Liver (tissue), 9 donors: ENCODE measurements around the gene AKAIN1. TPM values are rescaled to one million over a fixed set of nuclear protein-coding genes. Genes with fewer than 3 reads are reported as not detected.

Experiments
- DNase-seq: peaks from one replicate; pipeline ENCODE4 v3.0.0-alpha.2; 2017; ENCODE audit warnings: low spot score
- H3K27ac ChIP-seq, 2 donors: one replicate each; pipeline ENCODE4 v1.7.0; 2013; ENCODE audit warnings: inconsistent platforms in 2 of 2, low read length in 2 of 2, control low read depth in 1 of 2, low read depth in 1 of 2, mild to moderate bottlenecking in 1 of 2
- H3K27me3 ChIP-seq, 4 donors: one replicate each; pipeline versions ENCODE4 v1.6.1 to v1.7.0; 2013; ENCODE audit warnings: low read length in 3 of 4, inconsistent platforms in 1 of 4, mild to moderate bottlenecking in 1 of 4, moderate library complexity in 1 of 4; ENCODE audit not compliant: control insufficient read depth in 4 of 4, insufficient read depth in 4 of 4
- H3K36me3 ChIP-seq, 4 donors: one replicate each; pipeline versions ENCODE4 v1.6.1 to v1.7.0; 2013; ENCODE audit warnings: low read length in 3 of 4, mild to moderate bottlenecking in 3 of 4, low read depth in 1 of 4, moderate library complexity in 1 of 4; ENCODE audit not compliant: control insufficient read depth in 4 of 4, insufficient read depth in 3 of 4
- H3K4me1 ChIP-seq, 4 donors: one replicate each; pipeline versions ENCODE4 v1.6.1 to v1.7.0; 2013; ENCODE audit warnings: low read length in 3 of 4, mild to moderate bottlenecking in 3 of 4, moderate library complexity in 1 of 4; ENCODE audit not compliant: control insufficient read depth in 4 of 4, insufficient read depth in 4 of 4
- H3K4me3 ChIP-seq, 3 donors: one replicate each; pipeline versions ENCODE4 v1.6.1 to v1.7.0; 2013; ENCODE audit warnings: low read length in 3 of 3, control low read depth in 1 of 3, low read depth in 1 of 3, mild to moderate bottlenecking in 1 of 3
- H3K9ac ChIP-seq, 2 donors: one replicate each; pipeline ENCODE4 v1.7.0; 2013; ENCODE audit warnings: low read length in 2 of 2, mild to moderate bottlenecking in 2 of 2, moderate library complexity in 2 of 2, control low read depth in 1 of 2, low read depth in 1 of 2
- H3K9me3 ChIP-seq, 4 donors: one replicate each; pipeline versions ENCODE4 v1.6.1 to v1.7.0; 2013; ENCODE audit warnings: low read length in 3 of 4; ENCODE audit not compliant: control insufficient read depth in 4 of 4
- EGR1 ChIP-seq, 2 donors: IDR thresholded peaks; 2 replicates each; pipeline ENCODE4 v1.6.1; 2016 to 2018; ENCODE audit warnings: antibody characterized with exemption in 2 of 2, low read depth in 2 of 2
- FOXA1 ChIP-seq: IDR thresholded peaks from 2 replicates; pipeline ENCODE4 v1.6.1; 2016; ENCODE audit warnings: antibody characterized with exemption
- FOXA2 ChIP-seq: IDR thresholded peaks from 2 replicates; pipeline ENCODE4 v1.6.1; 2016; ENCODE audit warnings: antibody characterized with exemption
- GABPA ChIP-seq, 2 donors: IDR thresholded peaks in 1 of 2; conservative IDR thresholded peaks in 1 of 2; 2 replicates each; pipeline ENCODE4 v1.6.1; 2016; ENCODE audit warnings: antibody characterized with exemption in 2 of 2, mild to moderate bottlenecking in 1 of 2, moderate library complexity in 1 of 2
- HNF4A ChIP-seq, 2 donors: conservative IDR thresholded peaks; 2 replicates each; pipeline ENCODE4 v1.6.1; 2016; ENCODE audit warnings: antibody characterized with exemption in 2 of 2, mild to moderate bottlenecking in 2 of 2
- HNF4G ChIP-seq: IDR thresholded peaks from 2 replicates; pipeline ENCODE4 v1.6.1; 2016; ENCODE audit warnings: antibody characterized with exemption
- JUND ChIP-seq, 2 donors: IDR thresholded peaks; 2 replicates each; pipeline ENCODE4 v1.6.1; 2016; ENCODE audit warnings: antibody characterized with exemption in 2 of 2
- NR2F2 ChIP-seq: IDR thresholded peaks from 2 replicates; pipeline ENCODE4 v1.6.1; 2016; ENCODE audit warnings: antibody characterized with exemption
- RAD21 ChIP-seq, 2 donors: IDR thresholded peaks; 2 replicates each; pipeline ENCODE4 v1.6.1; 2016; ENCODE audit warnings: antibody characterized with exemption in 2 of 2, mild to moderate bottlenecking in 2 of 2
- RXRA ChIP-seq, 2 donors: IDR thresholded peaks; 2 replicates each; pipeline ENCODE4 v1.6.1; 2017 to 2018; ENCODE audit warnings: antibody characterized with exemption in 2 of 2, mild to moderate bottlenecking in 1 of 2
- SP1 ChIP-seq: IDR thresholded peaks from 2 replicates; pipeline ENCODE4 v1.6.1; 2018; ENCODE audit warnings: antibody characterized with exemption, mild to moderate bottlenecking
- TAF1 ChIP-seq: conservative IDR thresholded peaks from 2 replicates; pipeline ENCODE4 v1.6.1; 2016; ENCODE audit warnings: antibody characterized with exemption, mild to moderate bottlenecking
- YY1 ChIP-seq: IDR thresholded peaks from 2 replicates; pipeline ENCODE4 v1.6.1; 2016; ENCODE audit warnings: antibody characterized with exemption, mild to moderate bottlenecking
- WGBS: extraction: QIAGEN DNeasy Blood & Tissue Kit; methylation state at CpG from one replicate; pipeline ENCODE4 v1.1.7; 2013; 5-methylcytosine and 5-hydroxymethylcytosine counted together
- polyA plus RNA-seq, 2 donors: library from polyadenylated mRNA; stranded (reverse) in 1 of 2; unstranded in 1 of 2; fragments of 200-250 nt in 1 of 2; fragments of >200 nt in 1 of 2; fragmentation: Nextera tagmentation in 1 of 2; extraction: Ambion mirVana in 1 of 2; gene quantifications; one replicate each; pipeline versions ENCODE4 v1.2.1 to v1.2.3, GENCODE V29; 2013 to 2015
- total RNA-seq, 2 donors: library from RNA; depleted of rRNA; stranded (reverse); fragments of >200 nt; gene quantifications; one replicate each; pipeline ENCODE4 v1.2.3, GENCODE V29; 2014
- TF ChIP-seq, protein P1 (sequence below): IDR thresholded peaks from 2 replicates; pipeline ENCODE4 v1.6.1; 2016; ENCODE audit warnings: antibody characterized with exemption
- TF ChIP-seq, protein P2 (sequence below): IDR thresholded peaks from 2 replicates; pipeline ENCODE4 v1.6.1; 2016; ENCODE audit warnings: antibody characterized with exemption
- TF ChIP-seq, protein P3 (sequence below): IDR thresholded peaks from 2 replicates; pipeline ENCODE4 v1.6.1; 2016; ENCODE audit warnings: antibody characterized with exemption, mild to moderate bottlenecking
- TF ChIP-seq, protein P4 (sequence below): fragments of 150-350 bp; IDR thresholded peaks from 2 replicates; pipeline ENCODE4 v1.5.1; 2017; ENCODE audit warnings: improper control_type of control experiment, low read depth, low read length; ENCODE audit not compliant: missing input control
- TF ChIP-seq, protein P5 (sequence below): IDR thresholded peaks from 2 replicates; pipeline ENCODE4 v1.6.1; 2016; ENCODE audit warnings: antibody characterized with exemption
- donor health status: healthy.
- donor health status: healthy.
- donor health status: healthy.
- donor health status: healthy.
- donor health status: healthy.

Gene AKAIN1
- total and polyA plus RNA-seq, 4 donors = 0.31 to 0.75 TPM; not detected in 2

DNA sequence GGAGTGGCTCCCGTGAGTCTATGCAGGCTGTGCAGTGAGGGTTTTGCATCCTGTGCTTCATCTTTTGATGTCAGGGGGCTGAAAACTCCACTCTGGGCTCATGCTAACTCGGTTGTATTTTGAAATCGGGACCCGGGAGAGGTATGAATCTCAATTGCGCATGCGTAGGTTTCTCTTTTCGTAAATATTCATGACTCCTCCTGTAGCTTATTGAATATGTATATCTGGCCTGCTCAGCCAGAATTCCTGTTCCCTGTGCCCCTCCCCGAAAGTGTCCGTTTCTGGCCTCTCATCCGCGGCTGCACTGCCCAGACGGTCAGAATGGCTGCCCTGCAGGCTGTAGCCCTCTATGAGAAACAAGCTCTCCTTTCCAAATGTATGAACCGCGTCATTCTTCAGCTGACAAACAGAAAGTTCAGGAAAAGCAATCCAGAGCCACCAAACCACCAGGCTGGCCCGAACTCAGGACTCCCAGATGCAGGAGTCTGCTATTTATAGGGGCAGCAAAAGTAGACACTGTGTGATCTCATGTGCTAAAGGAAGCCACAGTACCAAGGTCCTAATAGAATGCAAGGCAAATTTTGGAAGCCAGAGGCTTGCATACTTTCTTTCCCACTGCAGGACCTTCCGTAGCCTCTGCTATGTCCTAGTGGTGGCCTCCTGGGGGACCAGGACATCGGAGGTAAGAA lies 41.7 kb downstream of the AKAIN1 start (continued):
- TF ChIP-seq NR2F2 (no peak), FOXA1 (no peak)

DNA sequence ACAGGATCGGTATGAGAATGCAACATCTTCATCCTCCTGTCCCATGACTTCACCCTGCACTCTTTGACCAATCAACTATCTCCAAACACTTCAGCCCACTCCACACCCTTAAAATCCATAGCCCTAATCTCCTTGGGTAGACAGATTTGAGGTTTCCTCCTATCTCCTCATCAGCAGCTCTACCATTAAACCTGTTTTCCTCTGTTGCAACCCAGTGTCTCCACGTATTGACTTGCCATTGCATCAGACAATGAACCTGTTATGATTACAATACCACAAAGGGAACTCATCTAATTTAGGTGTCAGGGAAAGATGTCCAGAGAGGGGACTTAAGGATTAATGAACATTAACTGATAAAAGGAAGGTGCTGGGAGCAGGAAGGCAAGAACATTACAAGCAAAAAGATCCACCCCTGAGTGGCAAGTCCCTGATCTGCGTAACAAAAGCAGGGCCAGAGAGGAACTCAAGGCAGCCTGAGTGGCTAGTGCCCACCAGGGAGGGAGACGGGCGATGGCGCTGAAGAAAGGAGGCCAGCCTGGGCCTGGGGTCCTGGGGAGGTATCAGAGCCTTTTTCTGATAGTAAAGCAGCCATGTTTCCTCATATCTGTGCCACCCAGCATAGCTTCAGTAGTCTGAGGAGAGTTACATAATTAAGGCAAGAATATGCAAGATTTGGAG lies 44.6 kb downstream of the AKAIN1 start:
- no peak for DNase-seq
- no peak overlapping the region for H3K27ac ChIP-seq
- H3K9me3 ChIP-seq = peaks cover 0 to 8% (median 0%) of the 10 kb centered on the region in 4 donors
- H3K9ac ChIP-seq = no peak overlapping the region
- H3K4me3 ChIP-seq = no peak overlapping the region
- no peaks in the 10 kb centered on the region for H3K36me3 ChIP-seq
- H3K27me3 ChIP-seq = peaks cover 0 to 2% (median 0%) of the 10 kb centered on the region in 4 donors
- H3K4me1 ChIP-seq = no peaks in the 10 kb centered on the region
- WGBS = 72% methylated on average over 6 of the region's 6 CpGs
- no peak for TF ChIP-seq NR2F2
- no peak for TF ChIP-seq RXRA (IDR thresholded peaks at IDR 0.05)
- TF ChIP-seq GABPA (IDR thresholded peaks at IDR 0.05 in 1 of 2, conservative IDR thresholded peaks at IDR 0.05 in 1 of 2) = no peak
- TF ChIP-seq HNF4A (conservative IDR thresholded peaks at IDR 0.05) = no peak
- TF ChIP-seq TAF1 = no peak

DNA sequence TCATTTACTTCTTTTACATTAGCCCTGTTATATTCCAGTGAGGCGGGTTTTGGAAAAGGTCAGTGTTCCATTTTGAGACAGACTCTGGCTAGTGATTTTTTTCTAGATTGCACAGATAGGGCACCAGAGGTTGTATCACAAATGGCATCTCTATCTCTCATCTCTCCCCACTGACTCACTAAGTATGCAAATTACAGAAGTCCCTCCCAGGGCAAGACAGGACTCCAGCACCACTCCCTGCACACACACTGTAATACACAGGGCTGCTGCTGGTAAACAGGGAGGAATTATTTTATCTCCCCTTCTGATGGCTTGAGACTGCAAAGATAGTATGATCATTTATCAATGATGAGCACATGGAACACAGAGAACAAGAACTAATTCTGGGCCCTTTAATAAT lies 46.2 kb downstream of the AKAIN1 start:
- TF ChIP-seq, protein P1, sequence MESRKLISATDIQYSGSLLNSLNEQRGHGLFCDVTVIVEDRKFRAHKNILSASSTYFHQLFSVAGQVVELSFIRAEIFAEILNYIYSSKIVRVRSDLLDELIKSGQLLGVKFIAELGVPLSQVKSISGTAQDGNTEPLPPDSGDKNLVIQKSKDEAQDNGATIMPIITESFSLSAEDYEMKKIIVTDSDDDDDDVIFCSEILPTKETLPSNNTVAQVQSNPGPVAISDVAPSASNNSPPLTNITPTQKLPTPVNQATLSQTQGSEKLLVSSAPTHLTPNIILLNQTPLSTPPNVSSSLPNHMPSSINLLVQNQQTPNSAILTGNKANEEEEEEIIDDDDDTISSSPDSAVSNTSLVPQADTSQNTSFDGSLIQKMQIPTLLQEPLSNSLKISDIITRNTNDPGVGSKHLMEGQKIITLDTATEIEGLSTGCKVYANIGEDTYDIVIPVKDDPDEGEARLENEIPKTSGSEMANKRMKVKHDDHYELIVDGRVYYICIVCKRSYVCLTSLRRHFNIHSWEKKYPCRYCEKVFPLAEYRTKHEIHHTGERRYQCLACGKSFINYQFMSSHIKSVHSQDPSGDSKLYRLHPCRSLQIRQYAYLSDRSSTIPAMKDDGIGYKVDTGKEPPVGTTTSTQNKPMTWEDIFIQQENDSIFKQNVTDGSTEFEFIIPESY = no peak
- no peak for TF ChIP-seq SP1
- no peak for TF ChIP-seq HNF4G
- no peak for TF ChIP-seq RXRA (IDR thresholded peaks at IDR 0.05)
- TF ChIP-seq, protein P2, sequence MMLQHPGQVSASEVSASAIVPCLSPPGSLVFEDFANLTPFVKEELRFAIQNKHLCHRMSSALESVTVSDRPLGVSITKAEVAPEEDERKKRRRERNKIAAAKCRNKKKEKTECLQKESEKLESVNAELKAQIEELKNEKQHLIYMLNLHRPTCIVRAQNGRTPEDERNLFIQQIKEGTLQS = no peak
- no peak for TF ChIP-seq FOXA1
- no peak for TF ChIP-seq JUND (IDR thresholded peaks at IDR 0.05)
- TF ChIP-seq, protein P3, sequence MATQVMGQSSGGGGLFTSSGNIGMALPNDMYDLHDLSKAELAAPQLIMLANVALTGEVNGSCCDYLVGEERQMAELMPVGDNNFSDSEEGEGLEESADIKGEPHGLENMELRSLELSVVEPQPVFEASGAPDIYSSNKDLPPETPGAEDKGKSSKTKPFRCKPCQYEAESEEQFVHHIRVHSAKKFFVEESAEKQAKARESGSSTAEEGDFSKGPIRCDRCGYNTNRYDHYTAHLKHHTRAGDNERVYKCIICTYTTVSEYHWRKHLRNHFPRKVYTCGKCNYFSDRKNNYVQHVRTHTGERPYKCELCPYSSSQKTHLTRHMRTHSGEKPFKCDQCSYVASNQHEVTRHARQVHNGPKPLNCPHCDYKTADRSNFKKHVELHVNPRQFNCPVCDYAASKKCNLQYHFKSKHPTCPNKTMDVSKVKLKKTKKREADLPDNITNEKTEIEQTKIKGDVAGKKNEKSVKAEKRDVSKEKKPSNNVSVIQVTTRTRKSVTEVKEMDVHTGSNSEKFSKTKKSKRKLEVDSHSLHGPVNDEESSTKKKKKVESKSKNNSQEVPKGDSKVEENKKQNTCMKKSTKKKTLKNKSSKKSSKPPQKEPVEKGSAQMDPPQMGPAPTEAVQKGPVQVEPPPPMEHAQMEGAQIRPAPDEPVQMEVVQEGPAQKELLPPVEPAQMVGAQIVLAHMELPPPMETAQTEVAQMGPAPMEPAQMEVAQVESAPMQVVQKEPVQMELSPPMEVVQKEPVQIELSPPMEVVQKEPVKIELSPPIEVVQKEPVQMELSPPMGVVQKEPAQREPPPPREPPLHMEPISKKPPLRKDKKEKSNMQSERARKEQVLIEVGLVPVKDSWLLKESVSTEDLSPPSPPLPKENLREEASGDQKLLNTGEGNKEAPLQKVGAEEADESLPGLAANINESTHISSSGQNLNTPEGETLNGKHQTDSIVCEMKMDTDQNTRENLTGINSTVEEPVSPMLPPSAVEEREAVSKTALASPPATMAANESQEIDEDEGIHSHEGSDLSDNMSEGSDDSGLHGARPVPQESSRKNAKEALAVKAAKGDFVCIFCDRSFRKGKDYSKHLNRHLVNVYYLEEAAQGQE = no peak
- TF ChIP-seq FOXA2 = no peak
- TF ChIP-seq NR2F2 = no peak
- no peak for TF ChIP-seq RAD21 (IDR thresholded peaks at IDR 0.05)
- no peak for TF ChIP-seq EGR1 (IDR thresholded peaks at IDR 0.05; ENCODE audit: low read depth in 2 of 2)
- no peak for TF ChIP-seq GABPA (IDR thresholded peaks at IDR 0.05 in 1 of 2, conservative IDR thresholded peaks at IDR 0.05 in 1 of 2)
- no peak for TF ChIP-seq YY1
- TF ChIP-seq, protein P4, sequence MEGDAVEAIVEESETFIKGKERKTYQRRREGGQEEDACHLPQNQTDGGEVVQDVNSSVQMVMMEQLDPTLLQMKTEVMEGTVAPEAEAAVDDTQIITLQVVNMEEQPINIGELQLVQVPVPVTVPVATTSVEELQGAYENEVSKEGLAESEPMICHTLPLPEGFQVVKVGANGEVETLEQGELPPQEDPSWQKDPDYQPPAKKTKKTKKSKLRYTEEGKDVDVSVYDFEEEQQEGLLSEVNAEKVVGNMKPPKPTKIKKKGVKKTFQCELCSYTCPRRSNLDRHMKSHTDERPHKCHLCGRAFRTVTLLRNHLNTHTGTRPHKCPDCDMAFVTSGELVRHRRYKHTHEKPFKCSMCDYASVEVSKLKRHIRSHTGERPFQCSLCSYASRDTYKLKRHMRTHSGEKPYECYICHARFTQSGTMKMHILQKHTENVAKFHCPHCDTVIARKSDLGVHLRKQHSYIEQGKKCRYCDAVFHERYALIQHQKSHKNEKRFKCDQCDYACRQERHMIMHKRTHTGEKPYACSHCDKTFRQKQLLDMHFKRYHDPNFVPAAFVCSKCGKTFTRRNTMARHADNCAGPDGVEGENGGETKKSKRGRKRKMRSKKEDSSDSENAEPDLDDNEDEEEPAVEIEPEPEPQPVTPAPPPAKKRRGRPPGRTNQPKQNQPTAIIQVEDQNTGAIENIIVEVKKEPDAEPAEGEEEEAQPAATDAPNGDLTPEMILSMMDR = no peak
- TF ChIP-seq HNF4A (conservative IDR thresholded peaks at IDR 0.05) = no peak
- TF ChIP-seq TAF1 = no peak
- TF ChIP-seq, protein P5, sequence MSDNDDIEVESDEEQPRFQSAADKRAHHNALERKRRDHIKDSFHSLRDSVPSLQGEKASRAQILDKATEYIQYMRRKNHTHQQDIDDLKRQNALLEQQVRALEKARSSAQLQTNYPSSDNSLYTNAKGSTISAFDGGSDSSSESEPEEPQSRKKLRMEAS = no peak
- H3K9me3 ChIP-seq = peaks cover 0 to 8% (median 0%) of the 10 kb centered on the region in 4 donors

More for the DNA sequence above, 46.2 kb downstream of the AKAIN1 start:
- Histone ChIP-seq H3K9ac (no peak overlapping the region), H3K4me1 (no peaks in the 10 kb centered on the region), H3K27ac (no peak overlapping the region), H3K36me3 (no peaks in the 10 kb centered on the region), H3K4me3 (no peak overlapping the region), H3K27me3 (peaks cover 0 to 2% (median 0%) of the 10 kb centered on the region in 4 donors)
- WGBS = 80% methylated on average over 1 of the region's 1 CpG
- DNase-seq = no peak
